Neural cell (in vitro differentiated cells): ENCODE measurements around the gene MED13. TPM values are rescaled to one million over a fixed set of nuclear protein-coding genes. Genes with fewer than 3 reads are reported as not detected.

Source experiments
- H2AFZ ChIP-seq: fragments of 200-600, 300-800 bp; sonication (generic), shearing (Covaris generic); 2 replicates; pipeline ENCODE4 v1.6.0; 2014; ENCODE audit warnings: low read depth, mild to moderate bottlenecking, antibody characterized with exemption, low read length, moderate library complexity
- H3F3A ChIP-seq: fragments of 200-600 bp; shearing (Covaris generic); 2 replicates; pipeline ENCODE4 v1.6.1; 2016; ENCODE audit warnings: mild to moderate bottlenecking, moderate library complexity, mixed read lengths, antibody characterized with exemption, low read length; ENCODE audit not compliant: insufficient read depth, poor library complexity, severe bottlenecking
- H3K27ac ChIP-seq: fragments of 200-600, 300-800 bp; sonication (generic), shearing (Covaris generic); 2 replicates; pipeline ENCODE4 v1.5.1; 2014; ENCODE audit warnings: mild to moderate bottlenecking, low read length, moderate library complexity
- H3K27me3 ChIP-seq: fragments of 300-800, 200-600 bp; sonication (generic), shearing (Covaris generic); 2 replicates; pipeline ENCODE4 v1.6.0; 2014; ENCODE audit warnings: mild to moderate bottlenecking, low read depth, low read length, moderate library complexity; ENCODE audit not compliant: insufficient read depth
- H3K36me3 ChIP-seq: fragments of 300-800, 200-600 bp; sonication (generic), shearing (Covaris generic); 2 replicates; pipeline ENCODE4 v1.5.1; 2014; ENCODE audit warnings: mild to moderate bottlenecking, antibody characterized with exemption, low read length, moderate library complexity; ENCODE audit not compliant: insufficient read depth
- H3K4me2 ChIP-seq: fragments of 300-800, 200-600 bp; sonication (generic), shearing (Covaris generic); 2 replicates; pipeline ENCODE4 v1.6.0; 2014; ENCODE audit warnings: mild to moderate bottlenecking, low read length
- H3K4me3 ChIP-seq: fragments of 300-800, 200-600 bp; sonication (generic), shearing (Covaris generic); 2 replicates; pipeline ENCODE4 v1.5.1; 2014; ENCODE audit warnings: mild to moderate bottlenecking, low read length, moderate library complexity
- H3K79me2 ChIP-seq: fragments of 200-600 bp; shearing (Covaris generic); replicated peaks from 2 replicates; pipeline ENCODE4 v1.6.0; 2014; ENCODE audit warnings: mild to moderate bottlenecking, low read length, moderate library complexity; ENCODE audit not compliant: insufficient read depth
- H3K9ac ChIP-seq: fragments of 300-800, 200-600 bp; sonication (generic), shearing (Covaris generic); 2 replicates; pipeline ENCODE4 v1.6.1; 2016; ENCODE audit warnings: mild to moderate bottlenecking, low read length, mixed read lengths
- H3K9me2 ChIP-seq: fragments of 200-600 bp; shearing (Covaris generic); 2 replicates; pipeline ENCODE4 v1.6.1; 2016; ENCODE audit warnings: mild to moderate bottlenecking, low read length, mixed read lengths; ENCODE audit not compliant: insufficient read depth
- H3K9me3 ChIP-seq: fragments of 200-600, 300-800 bp; sonication (generic), shearing (Covaris generic); 2 replicates; pipeline ENCODE4 v1.6.1; 2016; ENCODE audit warnings: mild to moderate bottlenecking, mixed run types, low read length, moderate library complexity, mixed read lengths
- H4K20me1 ChIP-seq: fragments of 200-600 bp; shearing (Covaris generic); 2 replicates; pipeline ENCODE4 v1.6.1; 2016; ENCODE audit warnings: mild to moderate bottlenecking, mixed run types; ENCODE audit not compliant: insufficient read depth
- EP300 ChIP-seq: fragments of 450-650 bp; conservative IDR thresholded peaks from 2 replicates; pipeline ENCODE4 v1.6.1; 2014; ENCODE audit warnings: antibody characterized with exemption, mild to moderate bottlenecking, moderate library complexity; ENCODE audit not compliant: poor library complexity, severe bottlenecking
- EZH2 ChIP-seq: fragments of 200-600, 300-800 bp; shearing (Covaris generic), sonication (generic); IDR thresholded peaks from 2 replicates; pipeline ENCODE4 v1.6.1; 2014; ENCODE audit warnings: antibody characterized with exemption, low read length, borderline replicate concordance, mild to moderate bottlenecking; ENCODE audit not compliant: insufficient read depth, poor library complexity, severe bottlenecking
- MXI1 ChIP-seq: fragments of 450-650 bp; conservative IDR thresholded peaks from 2 replicates; pipeline ENCODE4 v1.6.1; 2014; ENCODE audit warnings: antibody characterized with exemption, mild to moderate bottlenecking; ENCODE audit not compliant: poor library complexity, severe bottlenecking
- POLR2AphosphoS5 ChIP-seq: IDR thresholded peaks from 2 replicates; pipeline ENCODE4 v1.6.1; 2012
- RAD21 ChIP-seq: fragments of 450-650 bp; conservative IDR thresholded peaks from 2 replicates; pipeline ENCODE4 v1.6.1; 2014; ENCODE audit warnings: antibody characterized with exemption, mild to moderate bottlenecking, moderate library complexity
- REST ChIP-seq: IDR thresholded peaks from 2 replicates; pipeline ENCODE4 v1.6.1; 2012; ENCODE audit warnings: borderline replicate concordance
- SMC3 ChIP-seq: fragments of 450-650 bp; conservative IDR thresholded peaks from 2 replicates; pipeline ENCODE4 v1.6.1; 2014; ENCODE audit warnings: antibody characterized with exemption, mild to moderate bottlenecking, moderate library complexity; ENCODE audit not compliant: poor library complexity
- TAF1 ChIP-seq: IDR thresholded peaks from 2 replicates; pipeline ENCODE4 v1.6.1; 2012; ENCODE audit warnings: low read depth
- polyA plus RNA-seq: library from polyadenylated mRNA; depleted of rRNA; stranded (reverse); fragments of >200 nt; gene quantifications from 2 replicates; pipeline ENCODE4 v1.2.3, GENCODE V29; 2014
- TF ChIP-seq, protein P1 (sequence below): fragments of 450-650 bp; IDR thresholded peaks from 2 replicates; pipeline ENCODE4 v1.5.1; 2014; ENCODE audit warnings: antibody characterized with exemption, mild to moderate bottlenecking, moderate library complexity; ENCODE audit not compliant: poor library complexity, severe bottlenecking

Gene MED13
- polyA plus RNA-seq, 1 donor from 2014 or later: 22.6 TPM

GRCh38 chr17:61972311-61972710 lies 92.8 kb downstream of the MED13 start:
- H3K36me3 ChIP-seq: no peaks in the 10 kb centered on the region
- H2AFZ ChIP-seq: no peak overlapping the region
- H3K27ac ChIP-seq: no peak overlapping the region
- no peaks in the 10 kb centered on the region for H3K9me2 ChIP-seq
- H3K4me3 ChIP-seq: no peak overlapping the region
- peaks cover 5% of the 10 kb centered on the region for H3K79me2 ChIP-seq
- H4K20me1 ChIP-seq: no peaks in the 10 kb centered on the region
- H3K9ac ChIP-seq: no peak overlapping the region
- no peaks in the 10 kb centered on the region for H3K27me3 ChIP-seq
- TF ChIP-seq SMC3 (no peak), EP300 (no peak), MXI1 (no peak), POLR2AphosphoS5 (no peak), RAD21 (no peak), TAF1 (no peak), EZH2 (no peak), REST (no peak)
- TF ChIP-seq, protein P1, sequence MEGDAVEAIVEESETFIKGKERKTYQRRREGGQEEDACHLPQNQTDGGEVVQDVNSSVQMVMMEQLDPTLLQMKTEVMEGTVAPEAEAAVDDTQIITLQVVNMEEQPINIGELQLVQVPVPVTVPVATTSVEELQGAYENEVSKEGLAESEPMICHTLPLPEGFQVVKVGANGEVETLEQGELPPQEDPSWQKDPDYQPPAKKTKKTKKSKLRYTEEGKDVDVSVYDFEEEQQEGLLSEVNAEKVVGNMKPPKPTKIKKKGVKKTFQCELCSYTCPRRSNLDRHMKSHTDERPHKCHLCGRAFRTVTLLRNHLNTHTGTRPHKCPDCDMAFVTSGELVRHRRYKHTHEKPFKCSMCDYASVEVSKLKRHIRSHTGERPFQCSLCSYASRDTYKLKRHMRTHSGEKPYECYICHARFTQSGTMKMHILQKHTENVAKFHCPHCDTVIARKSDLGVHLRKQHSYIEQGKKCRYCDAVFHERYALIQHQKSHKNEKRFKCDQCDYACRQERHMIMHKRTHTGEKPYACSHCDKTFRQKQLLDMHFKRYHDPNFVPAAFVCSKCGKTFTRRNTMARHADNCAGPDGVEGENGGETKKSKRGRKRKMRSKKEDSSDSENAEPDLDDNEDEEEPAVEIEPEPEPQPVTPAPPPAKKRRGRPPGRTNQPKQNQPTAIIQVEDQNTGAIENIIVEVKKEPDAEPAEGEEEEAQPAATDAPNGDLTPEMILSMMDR: no peak
- no peaks in the 10 kb centered on the region for H3K9me3 ChIP-seq
- H3F3A ChIP-seq: no peaks in the 10 kb centered on the region
- H3K4me2 ChIP-seq: no peak overlapping the region

DNA sequence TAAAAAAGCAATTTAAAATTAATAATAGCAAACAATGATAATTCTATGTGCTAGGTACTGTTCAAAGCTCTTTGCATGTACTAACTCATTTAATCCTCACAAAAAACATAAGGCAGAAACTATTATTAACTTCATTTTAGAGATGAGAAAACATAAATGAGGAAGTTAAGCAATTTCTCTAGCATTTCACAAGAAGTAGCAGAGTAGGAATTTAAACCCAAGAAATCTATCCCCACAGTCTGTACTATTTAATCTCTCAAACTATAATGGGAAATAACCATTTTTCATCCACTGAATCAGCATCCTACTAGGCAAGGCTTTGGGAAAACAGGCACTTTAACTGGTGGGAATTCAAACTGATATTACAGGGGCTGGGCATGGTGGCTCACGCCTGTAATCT lies 95.0 kb downstream of the MED13 start:
- no peaks in the 10 kb centered on the region for H3K36me3 ChIP-seq
- no peaks in the 10 kb centered on the region for H3K27me3 ChIP-seq
- no peak overlapping the region for H2AFZ ChIP-seq
- H3K27ac ChIP-seq: no peak overlapping the region
- H3K4me2 ChIP-seq: no peak overlapping the region
- TF ChIP-seq MXI1 (no peak), TAF1 (no peak), RAD21 (no peak), SMC3 (no peak), EP300 (no peak), POLR2AphosphoS5 (no peak), EZH2 (no peak), REST (no peak)
- TF ChIP-seq, protein P1: no peak
- H3F3A ChIP-seq: no peaks in the 10 kb centered on the region
- no peak overlapping the region for H3K4me3 ChIP-seq
- no peak overlapping the region for H3K9ac ChIP-seq
- peaks cover 5% of the 10 kb centered on the region for H3K79me2 ChIP-seq
- H4K20me1 ChIP-seq: no peaks in the 10 kb centered on the region
- no peaks in the 10 kb centered on the region for H3K9me3 ChIP-seq
- H3K9me2 ChIP-seq: no peaks in the 10 kb centered on the region
